ENCODE results near the gene SMIM7. TPM values are rescaled to one million over a fixed set of nuclear protein-coding genes. Genes with fewer than 3 reads are reported as not detected.
A peak's percentile ranks its signal among the peaks of the same experiment; 100 is the strongest.

Gene SMIM7
- total and polyA plus RNA-seq, 2 of the 13 experiments (the other 11 are each of a cell fraction or from before 2014, with no cell fraction given), result 55.7 to 74.9 TPM

GRCh38 chr19:16628183-16628983 lies 31.6 kb downstream of the SMIM7 start, which contains the start of gene MED26 (continued):
- TF ChIP-seq ZNF83 (CRISPR knock-in tag; IDR thresholded peaks at IDR 0.05; ENCODE audit: borderline replicate concordance), result no peak
- no peak for TF ChIP-seq SMYD3 (CRISPR knock-in tag; IDR thresholded peaks at IDR 0.05)
- 0 out of 2 replicates have a peak, but pooled peaks have one; percentile 77 for TF ChIP-seq DNMT1 (CRISPR knock-in tag; IDR thresholded peaks at IDR 0.05)
- TF ChIP-seq ZNF33B (CRISPR knock-in tag; IDR thresholded peaks at IDR 0.05), result no peak; the same call in 1 of the 2 replicates
- TF ChIP-seq ZNF407 (CRISPR knock-in tag; IDR thresholded peaks at IDR 0.05; ENCODE audit: not compliant biosample characterization), result peak; percentile 65
- TF ChIP-seq ZNF740 (CRISPR knock-in tag; IDR thresholded peaks at IDR 0.05), result peak; percentile 27; the same call in 1 of the 2 replicates
- peak; percentile 81 for TF ChIP-seq HDAC1 (CRISPR knock-in tag; IDR thresholded peaks at IDR 0.05)
- no peak for TF ChIP-seq TEAD3 (CRISPR knock-in tag; optimal IDR thresholded peaks at IDR 0.05; ENCODE audit: borderline replicate concordance)
- TF ChIP-seq SNAPC2 (CRISPR knock-in tag; IDR thresholded peaks at IDR 0.05), result peak; percentile 40; the same call in 1 of the 2 replicates
- 0 out of 2 replicates have a peak, but pooled peaks have one; percentile 43 for TF ChIP-seq KLF13 (CRISPR knock-in tag; IDR thresholded peaks at IDR 0.05)
- TF ChIP-seq ATF7-NPFF (CRISPR knock-in tag; IDR thresholded peaks at IDR 0.05; ENCODE audit: low read depth), result peak; percentile 75
- no peak for TF ChIP-seq ZNF446 (CRISPR knock-in tag; IDR thresholded peaks at IDR 0.05)
- peak; percentile 72 for TF ChIP-seq IKZF5 (CRISPR knock-in tag; IDR thresholded peaks at IDR 0.05)
- peak; percentile 83; the same call in 1 of the 2 replicates for TF ChIP-seq ZNF224 (CRISPR knock-in tag; IDR thresholded peaks at IDR 0.05)
- TF ChIP-seq ZNF691 (CRISPR knock-in tag; IDR thresholded peaks at IDR 0.05; ENCODE audit: borderline replicate concordance, low read depth), result peak; percentile 61; the same call in 1 of the 2 replicates
- TF ChIP-seq PPARG (CRISPR knock-in tag; conservative IDR thresholded peaks at IDR 0.05), result no peak
- TF ChIP-seq ZNF431 (CRISPR knock-in tag; IDR thresholded peaks at IDR 0.05; ENCODE audit: borderline replicate concordance, low read depth), result peak; percentile 70; the same call in 1 of the 2 replicates
- peak; percentile 57; the same call in 1 of the 2 replicates for TF ChIP-seq ZNF274 (CRISPR knock-in tag; IDR thresholded peaks at IDR 0.05)
